SU-DHL-6 (cell line): Measurements from ENCODE around the gene TIMM22.

Experiments used
- CTCF ChIP-seq: fragments of 200-600 bp; sonication (generic); IDR thresholded peaks from one replicate; pipeline ENCODE4 v1.5.1; 2017; ENCODE audit warnings: antibody characterized with exemption, mild to moderate bottlenecking, low read length, moderate library complexity; ENCODE audit not compliant: insufficient read depth, poor library complexity, severe bottlenecking
- EZH2phosphoT487 ChIP-seq: fragments of 200-600 bp; sonication (generic), shearing (Covaris generic); conservative IDR thresholded peaks from 2 replicates; pipeline ENCODE4 v1.6.1; 2018; ENCODE audit warnings: mild to moderate bottlenecking, antibody characterized with exemption, low read length, moderate library complexity, mixed read lengths

DNA sequence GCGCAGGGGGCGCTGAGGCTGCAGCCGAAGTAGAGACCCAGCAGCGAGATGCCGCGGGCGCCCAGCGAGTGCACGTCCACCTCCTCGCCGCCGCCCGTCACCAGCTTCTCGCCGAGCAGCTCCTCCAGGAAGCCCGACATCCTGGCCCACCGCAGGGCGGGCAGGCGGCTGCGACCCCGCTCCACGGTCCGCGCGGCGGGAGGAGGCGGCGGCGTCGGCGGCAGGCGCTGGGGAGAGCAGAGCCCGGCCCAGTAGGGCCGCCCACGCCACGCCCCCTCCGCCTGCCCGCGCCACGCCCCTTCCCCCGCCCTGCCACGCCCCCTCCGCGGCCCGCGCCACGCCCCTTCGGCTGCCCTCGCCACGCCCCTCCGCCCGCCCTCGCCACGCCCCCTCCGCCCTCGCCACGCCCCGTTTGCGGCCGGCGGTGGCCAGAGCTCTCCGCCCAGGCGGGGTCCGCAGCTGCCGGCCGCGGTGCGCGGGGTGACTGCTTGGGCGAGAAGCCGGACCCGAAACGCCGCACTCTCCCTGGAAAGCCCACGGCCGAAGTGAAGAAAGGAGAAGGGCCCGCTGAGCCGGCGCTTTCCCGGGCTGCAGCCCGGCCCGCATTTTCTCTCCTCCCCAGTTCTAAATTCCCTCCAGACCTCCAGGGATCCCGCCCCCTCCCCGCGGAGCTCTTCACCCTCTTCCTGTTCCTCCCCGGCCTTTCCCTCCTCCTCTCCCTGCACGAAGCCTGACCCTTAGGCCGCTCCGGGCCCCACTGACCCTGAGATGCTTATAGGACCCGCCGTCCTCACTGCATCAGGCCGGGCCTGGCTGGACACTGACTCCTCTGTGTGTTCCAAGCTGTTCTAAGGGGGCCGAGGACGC, 17.2 kb upstream of the TIMM22 start, which contains the start of gene NXN:
- TF ChIP-seq CTCF (no peak), EZH2phosphoT487 (no peak)
